Gastrocnemius medialis (tissue), 4 donors: ENCODE measurements around the gene GPR173. TPM values are rescaled to one million over a fixed set of nuclear protein-coding genes. Genes with fewer than 3 reads are reported as not detected.

Experiments
- ATAC-seq, 2 donors: fragments of 150-250 bp; one replicate each; pipeline ENCODE4 v1.9.1; 2016
- DNase-seq, 2 donors: peaks; one replicate each; pipeline ENCODE4 v3.0.0-alpha.2; 2019
- H3K27ac ChIP-seq, 4 donors: fragments of 200-600 bp; sonication (generic); 1 replicate in 1 of 4; 2 replicates in 3 of 4; pipeline ENCODE4 v1.5.1; 2016 to 2018; ENCODE audit warnings: mild to moderate bottlenecking in 2 of 4, moderate library complexity in 1 of 4
- H3K27me3 ChIP-seq, 3 donors: fragments of 200-600 bp; sonication (generic) in 2 of 3; 1 replicate in 1 of 3; 2 replicates in 2 of 3; pipeline versions ENCODE4 v1.5.1 to v1.6.0; 2016 to 2019; ENCODE audit warnings: mild to moderate bottlenecking in 1 of 3, moderate library complexity in 1 of 3
- H3K36me3 ChIP-seq, 2 donors: fragments of 200-600 bp; sonication (generic) in 1 of 2; one replicate each; pipeline ENCODE4 v1.5.1; 2017 to 2018
- H3K4me1 ChIP-seq, 2 donors: fragments of 200-600 bp; sonication (generic) in 1 of 2; one replicate each; pipeline ENCODE4 v1.5.1; 2016 to 2017; ENCODE audit warnings: mild to moderate bottlenecking in 2 of 2
- H3K4me3 ChIP-seq, 4 donors: fragments of 200-600 bp; sonication (generic) in 3 of 4; 1 replicate in 1 of 4; 2 replicates in 3 of 4; pipeline ENCODE4 v1.5.1; 2016 to 2019; ENCODE audit warnings: mild to moderate bottlenecking in 2 of 4
- H3K9me3 ChIP-seq, 3 donors: fragments of 200-600 bp; sonication (generic) in 2 of 3; 1 replicate in 1 of 3; 2 replicates in 2 of 3; pipeline ENCODE4 v1.5.1; 2016 to 2019
- CTCF ChIP-seq, 5 experiments: fragments of 450-650 bp in 3 of 5; fragments of 200-600 bp in 2 of 5; sonication (generic) in 2 of 5; IDR thresholded peaks in 4 of 5; conservative IDR thresholded peaks in 1 of 5; 1 replicate in 4 of 5; 2 replicates in 1 of 5; pipeline ENCODE4 v1.5.1; 2016 to 2019; ENCODE audit warnings: antibody characterized with exemption in 5 of 5, mild to moderate bottlenecking in 3 of 5, moderate library complexity in 3 of 5
- POLR2A ChIP-seq, 2 donors: fragments of 450-650 bp; IDR thresholded peaks; one replicate each; pipeline ENCODE4 v1.6.1; 2017; ENCODE audit warnings: antibody characterized with exemption in 2 of 2, mild to moderate bottlenecking in 2 of 2, moderate library complexity in 2 of 2
- in situ Hi-C, 4 donors: fragments of 200-750 bp; cut with MboI; loops; one replicate each; pipeline versions ENCODE4 v1.15.0 to v1.8.0; 2017; ENCODE audit warnings: low sequenced_read_pairs in 4 of 4
- intact Hi-C: fragments of 100-400 bp; cut with DNase I; formaldehyde crosslinking; loops from one replicate; pipeline ENCODE4 v1.15.1; 2023; ENCODE audit warnings: low total_unique reads
- total RNA-seq, 4 donors: library from RNA; depleted of rRNA; stranded (reverse); fragments of >200 nt; gene quantifications; one replicate each; pipeline versions ENCODE4 v1.1.0 to v1.2.3, GENCODE V29; 2016

GPR173 gene
- total RNA-seq, 4 donors from 2014 or later = 0.07 to 0.31 (median 0.10) TPM; not detected in 1

GRCh38 chrX:53125506-53125905 lies 76.9 kb downstream of the GPR173 start:
- in situ Hi-C loops = no loop called here
- H3K4me1 ChIP-seq = peaks cover 11 to 16% of the 10 kb centered on the region in 2 donors
- no peak overlapping the region for H3K27ac ChIP-seq
- intact Hi-C loops = no loop called here
- no peaks in the 10 kb centered on the region for H3K36me3 ChIP-seq
- no peak overlapping the region for H3K4me3 ChIP-seq
- H3K9me3 ChIP-seq = peaks cover 0 to 2% (median 0%) of the 10 kb centered on the region in 3 donors
- ATAC-seq (no peak), DNase-seq (no peak)
- TF ChIP-seq CTCF (IDR thresholded peaks at IDR 0.05 in 4 of 5, conservative IDR thresholded peaks at IDR 0.05 in 1 of 5) = no peak
- no peak for TF ChIP-seq POLR2A (IDR thresholded peaks at IDR 0.05)
- H3K27me3 ChIP-seq = peaks cover 0 to 5% (median 0%) of the 10 kb centered on the region in 3 donors

GRCh38 chrX:53126377-53126776 lies 77.8 kb downstream of the GPR173 start:
- Histone ChIP-seq H3K27ac (peak overlapping the region in 1 of 4 donors; percentile 58), H3K4me1 (peaks cover 11 to 16% of the 10 kb centered on the region in 2 donors), H3K4me3 (no peak overlapping the region), H3K9me3 (peaks cover 0 to 2% (median 0%) of the 10 kb centered on the region in 3 donors), H3K36me3 (peaks cover 0 to under 1% of the 10 kb centered on the region in 2 donors), H3K27me3 (peaks cover 0 to 5% (median 0%) of the 10 kb centered on the region in 3 donors)
- no peak for DNase-seq
- no peak for TF ChIP-seq POLR2A (IDR thresholded peaks at IDR 0.05)
- TF ChIP-seq CTCF (IDR thresholded peaks at IDR 0.05 in 4 of 5, conservative IDR thresholded peaks at IDR 0.05 in 1 of 5) = no peak
- ATAC-seq = no peak
- in situ Hi-C loops = no loop called here
- intact Hi-C loops = no loop called here

GRCh38 chrX:53128097-53128749 lies 79.6 kb downstream of the GPR173 start:
- Histone ChIP-seq H3K27ac (peak overlapping the region; percentile 13 to 58 (median 46)), H3K4me1 (peaks cover 11% of the 10 kb centered on the region in 2 donors), H3K9me3 (peaks cover 0 to 2% (median 0%) of the 10 kb centered on the region in 3 donors), H3K27me3 (peaks cover 0 to 5% (median 0%) of the 10 kb centered on the region in 3 donors), H3K4me3 (no peak overlapping the region), H3K36me3 (peaks cover 0 to 3% of the 10 kb centered on the region in 2 donors)
- peak in 1 of 2 donors; percentile 11 for ATAC-seq
- intact Hi-C loops = no loop called here
- in situ Hi-C loops = no loop called here
- TF ChIP-seq POLR2A (IDR thresholded peaks at IDR 0.05) (no peak), CTCF (IDR thresholded peaks at IDR 0.05 in 4 of 5, conservative IDR thresholded peaks at IDR 0.05 in 1 of 5) (no peak)
- DNase-seq = no peak

Other genes with a start within 250 kb of the GPR173 start
- not detected for gene XAGE5, start 237.5 kb upstream of the GPR173 start, total RNA-seq
- gene XAGE3, start 180.7 kb upstream of the GPR173 start, total RNA-seq = not detected
- gene FAM156B, start 151.5 kb upstream of the GPR173 start, total RNA-seq = 1 to 10 TPM in 2 of 4 donors, under 1 TPM in 2; 0.13 to 7.8 (median 0.85) TPM
- 10 to 100 TPM in 1 of 4 donors, 1 to 10 TPM in 3; 1.7 to 14.0 (median 4.9) TPM for gene FAM156A, start 90.3 kb upstream of the GPR173 start, total RNA-seq
- gene TSPYL2, start 33.6 kb downstream of the GPR173 start, total RNA-seq = 100 to 1,000 TPM in 1 of 4 donors, 10 to 100 TPM in 3; 46.7 to 161 (median 78.6) TPM
- 10 to 100 TPM in 2 of 4 donors, 1 to 10 TPM in 2; 3.0 to 13.0 (median 7.4) TPM for gene KANTR, start 45.4 kb downstream of the GPR173 start, total RNA-seq
- gene KDM5C, start 176.4 kb downstream of the GPR173 start, total RNA-seq = 100 to 1,000 TPM; 143 to 210 (median 147) TPM
- 100 to 1,000 TPM in 1 of 4 donors, 10 to 100 TPM in 3; 59.2 to 127 (median 73.9) TPM for gene IQSEC2, start 232.8 kb downstream of the GPR173 start, total RNA-seq